Activated naive CD4-positive, alpha-beta T cell (primary cell): Measurements from ENCODE around the gene POGK.
"Not testable (repeated sequence)": the region's sequence is repeated elsewhere in the genome, so short reads cannot be mapped to it uniquely, and the experiment has no call there.

Experiments used
- DNase-seq, 4 experiments: peaks; one replicate each; lab custom pipeline; 2025; lab: John Stamatoyannopoulos, UW

Gene POGK

GRCh38 chr1:166857995-166858394, 18.7 kb downstream of the POGK start:
- DNase-seq = no peak

- no peak for DNase-seq
These were observed 19.6 kb downstream of the POGK start for GRCh38 chr1:166858726-166859419.

- DNase-seq = no peak
These were observed 20.3 kb downstream of the POGK start for GRCh38 chr1:166859597-166859996.

- no peak for DNase-seq
These were observed 26.7 kb downstream of the POGK start for GRCh38 chr1:166865926-166866325.

- DNase-seq = no peak
These were observed 29.4 kb downstream of the POGK start for GRCh38 chr1:166868639-166869038.

GRCh38 chr1:166869318-166870099, 30.2 kb downstream of the POGK start:
- DNase-seq = no peak

GRCh38 chr1:166870584-166870983, 31.3 kb downstream of the POGK start:
- no peak for DNase-seq

GRCh38 chr1:166874464-166874863, 35.2 kb downstream of the POGK start:
- no peak for DNase-seq

GRCh38 chr1:166875302-166875733, 36.0 kb downstream of the POGK start:
- DNase-seq = no peak

GRCh38 chr1:166875734-166876539, 36.7 kb downstream of the POGK start, which contains the start of gene TADA1:
Gene TADA1, minus strand, starts transcription at chr1:166876264. Its CDS starts 31 bp downstream, at chr1:166876233.
- DNase-seq = peak; percentile 84 to 97 (median 92)

- DNase-seq = no peak
These were observed 37.2 kb downstream of the POGK start for GRCh38 chr1:166876540-166876838.

- not testable (repeated sequence) for DNase-seq
These were observed 39.1 kb downstream of the POGK start for GRCh38 chr1:166878173-166878917.

GRCh38 chr1:166882893-166883292, 43.6 kb downstream of the POGK start:
- no peak for DNase-seq

- peak in 1 of 4 experiments; percentile 26 for DNase-seq
These were observed 44.9 kb downstream of the POGK start for GRCh38 chr1:166884040-166884642.

- DNase-seq = no peak
These were observed 45.7 kb downstream of the POGK start for GRCh38 chr1:166884971-166885370.

GRCh38 chr1:166888373-166889111, 49.3 kb downstream of the POGK start:
- DNase-seq = no peak

GRCh38 chr1:166889776-166890175, 50.5 kb downstream of the POGK start:
- DNase-seq = no peak

GRCh38 chr1:166895766-166896165, 56.5 kb downstream of the POGK start:
- no peak for DNase-seq

- DNase-seq = no peak
These were observed 60.5 kb downstream of the POGK start for GRCh38 chr1:166899769-166900168.

- no peak for DNase-seq
These were observed 61.7 kb downstream of the POGK start for GRCh38 chr1:166900987-166901386.

GRCh38 chr1:166902279-166902678, 63.0 kb downstream of the POGK start:
- DNase-seq = no peak
